H54 (cell line): ENCODE data around the gene NAA25.
"Not testable (repeated sequence)": the region's sequence is repeated elsewhere in the genome, so short reads cannot be mapped to it uniquely, and the experiment has no call there.

ENCODE experiments used
- DNase-seq: peaks from one replicate; pipeline ENCODE4 v3.0.0; 2011; ENCODE audit warnings: low spot score, mixed read lengths; ENCODE audit not compliant: insufficient read length
- FAIRE-seq: peaks from 3 replicates; lab custom pipeline; 2011; peaks lifted over from hg19 to GRCh38; lab: Jason Lieb, UNC
- POLR2A ChIP-seq: IDR thresholded peaks from 2 replicates; pipeline ENCODE4 v1.6.1; 2011; ENCODE audit warnings: low read depth, mild to moderate bottlenecking, low read length

NAA25 gene

GRCh38 chr12:112015938-112016337, 92.6 kb downstream of the NAA25 start:
- DNase-seq (no peak), FAIRE-seq (no peak)
- no peak for TF ChIP-seq POLR2A

GRCh38 chr12:112013601-112014402, 94.8 kb downstream of the NAA25 start:
- TF ChIP-seq POLR2A, result peak; percentile 37; the same call in 1 of the 2 replicates
- FAIRE-seq (peak; percentile 58), DNase-seq (peak; percentile 34)

GRCh38 chr12:112012775-112013600, 95.6 kb downstream of the NAA25 start, which contains the start of the genes ERP29 and TMEM116:
Gene ERP29 (plus strand): TSS chr12:112013426. CDS start chr12:112013466, 40 bp downstream.
Gene TMEM116 (minus strand): TSS chr12:112013165. CDS start chr12:112005270, 7,895 bp downstream.
- no peak for FAIRE-seq
- TF ChIP-seq POLR2A, result peak; percentile 93

GRCh38 chr12:112011685-112012084, 96.9 kb downstream of the NAA25 start:
- FAIRE-seq, result no peak
- TF ChIP-seq POLR2A, result no peak

More at GRCh38 chr12:112012775-112013600, 95.6 kb downstream of the NAA25 start, which contains the start of the genes ERP29 and TMEM116:
- DNase-seq, result peak; percentile 94

GRCh38 chr12:112010415-112011344, 97.9 kb downstream of the NAA25 start:
- no peak for DNase-seq
- no peak for TF ChIP-seq POLR2A
- no peak for FAIRE-seq

More at GRCh38 chr12:112011685-112012084, 96.9 kb downstream of the NAA25 start:
- DNase-seq, result no peak

- FAIRE-seq, DNase-seq: not testable (repeated sequence)
These were observed 99.0 kb downstream of the NAA25 start for GRCh38 chr12:112009596-112009995.

- DNase-seq (no peak), FAIRE-seq (no peak)
- no peak for TF ChIP-seq POLR2A
These were observed 99.7 kb downstream of the NAA25 start for GRCh38 chr12:112008918-112009317.

- TF ChIP-seq POLR2A, result no peak
- FAIRE-seq, result no peak
- DNase-seq, result no peak
These were observed 100.6 kb downstream of the NAA25 start for GRCh38 chr12:112007945-112008344.

- TF ChIP-seq POLR2A, result no peak
- DNase-seq, result no peak
- FAIRE-seq, result peak; percentile 23
These were observed 102.9 kb downstream of the NAA25 start for GRCh38 chr12:112005419-112006395.

GRCh38 chr12:112004041-112004440, 104.5 kb downstream of the NAA25 start:
- FAIRE-seq, result no peak
- no peak for DNase-seq
- no peak for TF ChIP-seq POLR2A

- DNase-seq (no peak), FAIRE-seq (no peak)
- TF ChIP-seq POLR2A, result no peak
These were observed 107.0 kb downstream of the NAA25 start for GRCh38 chr12:112001576-112001975.

- FAIRE-seq, result no peak
- no peak for DNase-seq
- no peak for TF ChIP-seq POLR2A
These were observed 107.8 kb downstream of the NAA25 start for GRCh38 chr12:112000820-112001219.

GRCh38 chr12:111999129-111999528, 109.5 kb downstream of the NAA25 start:
- not testable (repeated sequence) for FAIRE-seq, DNase-seq
